Testis (tissue), 3 donors: Measurements from ENCODE around the gene ABHD13. TPM values are rescaled to one million over a fixed set of nuclear protein-coding genes. Genes with fewer than 3 reads are reported as not detected.

Source experiments
- DNase-seq: peaks from one replicate; pipeline ENCODE4 v3.0.0-alpha.2; 2019
- H3K27ac ChIP-seq, 2 donors: fragments of 200-600 bp; sonication (generic); one replicate each; pipeline ENCODE4 v1.5.1; 2019
- H3K27me3 ChIP-seq: fragments of 200-600 bp; sonication (generic); one replicate; pipeline ENCODE4 v1.5.1; 2019
- H3K36me3 ChIP-seq: fragments of 200-600 bp; sonication (generic); one replicate; pipeline ENCODE4 v1.5.1; 2017; ENCODE audit warnings: low read depth; ENCODE audit errors: missing control alignments
- H3K4me1 ChIP-seq: fragments of 200-600 bp; sonication (generic); one replicate; pipeline ENCODE4 v1.5.1; 2019
- H3K4me3 ChIP-seq, 2 donors: fragments of 200-600 bp; sonication (generic); one replicate each; pipeline ENCODE4 v1.5.1; 2017 to 2019
- H3K9me3 ChIP-seq: fragments of 200-600 bp; sonication (generic); one replicate; pipeline ENCODE4 v1.5.1; 2017
- POLR2A ChIP-seq: fragments of 450-650 bp; IDR thresholded peaks from one replicate; pipeline ENCODE4 v1.6.1; 2017; ENCODE audit warnings: antibody characterized with exemption, mild to moderate bottlenecking, moderate library complexity
- WGBS, 2 donors: methylation state at CpG; one replicate each; pipeline ENCODE4 v1.1.5; 2018; 5-methylcytosine and 5-hydroxymethylcytosine counted together
- intact Hi-C: fragments of 100-400 bp; cut with DNase I; formaldehyde crosslinking; loops from one replicate; pipeline ENCODE4 v1.15.1; 2023; ENCODE audit warnings: low total_unique reads
- polyA plus RNA-seq: library from polyadenylated mRNA; stranded (reverse); fragments of 350-450 nt; fragmentation: Illumina TruSeq; extraction: RNeasy Lipid Tissue Mini Kit (QIAGEN cat#74804); gene quantifications from one replicate; pipeline ENCODE4 v1.2.3, GENCODE V29; 2014; ENCODE audit warnings: low read depth, low replicate concordance; ENCODE audit not compliant: insufficient read depth
- total RNA-seq, 2 donors: library from RNA; depleted of rRNA; stranded (reverse); fragments of >200 nt; gene quantifications; one replicate each; pipeline ENCODE4 v1.2.3, GENCODE V29; 2016
- TF ChIP-seq, protein P1 (sequence below), 3 experiments: fragments of 450-650 bp in 2 of 3; fragments of 200-600 bp in 1 of 3; sonication (generic) in 1 of 3; IDR thresholded peaks; one replicate each; pipeline ENCODE4 v1.5.1; 2016 to 2019; ENCODE audit warnings: antibody characterized with exemption in 3 of 3, mild to moderate bottlenecking in 2 of 3, moderate library complexity in 1 of 3

Gene ABHD13
- total and polyA plus RNA-seq, 3 donors from 2014 or later = 6.5 to 7.4 (median 7.3) TPM

DNA sequence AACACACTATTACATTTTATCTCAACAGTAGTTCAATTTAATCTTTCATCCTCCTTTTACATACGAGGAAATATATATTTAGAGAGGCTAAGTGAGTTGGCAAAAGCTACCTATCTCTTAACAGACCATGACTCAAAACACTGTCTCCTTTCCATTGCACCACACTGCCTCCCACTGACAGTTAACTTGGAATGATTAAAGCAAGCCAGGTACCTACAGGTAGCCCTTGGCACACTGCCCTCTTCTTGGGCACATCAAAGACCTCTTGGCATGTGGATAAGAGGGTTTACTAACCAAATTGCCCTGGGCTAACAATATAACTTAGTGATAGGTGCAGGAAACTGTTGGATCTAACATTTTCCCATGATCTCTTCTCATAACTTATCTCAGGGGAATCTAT is 1.8 kb downstream of the ABHD13 start:
- no peak for TF ChIP-seq POLR2A
- TF ChIP-seq, protein P1, sequence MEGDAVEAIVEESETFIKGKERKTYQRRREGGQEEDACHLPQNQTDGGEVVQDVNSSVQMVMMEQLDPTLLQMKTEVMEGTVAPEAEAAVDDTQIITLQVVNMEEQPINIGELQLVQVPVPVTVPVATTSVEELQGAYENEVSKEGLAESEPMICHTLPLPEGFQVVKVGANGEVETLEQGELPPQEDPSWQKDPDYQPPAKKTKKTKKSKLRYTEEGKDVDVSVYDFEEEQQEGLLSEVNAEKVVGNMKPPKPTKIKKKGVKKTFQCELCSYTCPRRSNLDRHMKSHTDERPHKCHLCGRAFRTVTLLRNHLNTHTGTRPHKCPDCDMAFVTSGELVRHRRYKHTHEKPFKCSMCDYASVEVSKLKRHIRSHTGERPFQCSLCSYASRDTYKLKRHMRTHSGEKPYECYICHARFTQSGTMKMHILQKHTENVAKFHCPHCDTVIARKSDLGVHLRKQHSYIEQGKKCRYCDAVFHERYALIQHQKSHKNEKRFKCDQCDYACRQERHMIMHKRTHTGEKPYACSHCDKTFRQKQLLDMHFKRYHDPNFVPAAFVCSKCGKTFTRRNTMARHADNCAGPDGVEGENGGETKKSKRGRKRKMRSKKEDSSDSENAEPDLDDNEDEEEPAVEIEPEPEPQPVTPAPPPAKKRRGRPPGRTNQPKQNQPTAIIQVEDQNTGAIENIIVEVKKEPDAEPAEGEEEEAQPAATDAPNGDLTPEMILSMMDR (IDR thresholded peaks at IDR 0.05) = no peak
- H3K4me1 ChIP-seq = peaks cover 21% of the 10 kb centered on the region
- no peak overlapping the region for H3K4me3 ChIP-seq
- H3K9me3 ChIP-seq = no peaks in the 10 kb centered on the region
- no peaks in the 10 kb centered on the region for H3K36me3 ChIP-seq
- H3K27ac ChIP-seq = no peak overlapping the region
- no peak for DNase-seq
- 36 to 39% methylated on average over 1 of the region's 1 CpG for WGBS, 2 donors
- intact Hi-C loops = no loop called here
- no peaks in the 10 kb centered on the region for H3K27me3 ChIP-seq

DNA sequence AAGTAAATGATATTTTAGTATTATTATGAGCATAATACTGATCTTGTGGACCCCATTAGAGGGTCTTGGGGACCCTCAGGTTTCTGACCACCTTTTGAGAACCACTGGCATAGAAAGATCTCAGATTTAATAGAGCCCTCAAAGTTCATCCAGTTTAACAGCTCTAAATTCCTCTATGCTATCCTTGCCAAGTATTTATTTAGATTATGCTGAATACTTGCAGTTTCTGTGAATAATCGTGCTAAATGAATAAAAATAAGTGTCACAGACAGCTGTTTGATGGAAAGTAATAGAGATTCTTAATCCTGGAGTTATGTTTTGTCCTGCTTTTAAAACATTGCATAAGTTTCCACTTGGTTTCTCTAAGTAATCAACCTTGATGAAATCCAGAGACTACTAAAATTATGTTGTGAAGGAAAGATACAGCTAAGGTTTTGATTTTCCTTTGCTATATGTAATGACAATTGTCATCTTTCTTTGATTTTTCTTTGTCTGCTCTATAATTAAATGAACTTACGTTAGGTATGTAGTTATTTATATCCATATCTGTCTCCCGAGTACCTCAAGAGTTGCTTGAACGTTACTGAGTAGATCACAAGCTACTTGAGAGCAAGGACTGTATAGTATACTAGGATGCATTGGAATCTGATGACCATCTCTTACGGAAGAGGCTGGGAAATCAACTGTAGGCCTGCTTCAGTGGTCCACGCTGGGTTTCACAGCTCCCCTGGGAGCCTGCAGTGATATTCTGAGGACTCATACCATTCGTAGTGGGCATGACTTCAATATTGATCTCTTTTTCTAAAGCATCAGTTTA is 5.7 kb downstream of the ABHD13 start:
- Histone ChIP-seq H3K36me3 (no peaks in the 10 kb centered on the region), H3K4me1 (peaks cover 21% of the 10 kb centered on the region), H3K4me3 (no peak overlapping the region), H3K9me3 (no peaks in the 10 kb centered on the region), H3K27me3 (no peaks in the 10 kb centered on the region), H3K27ac (no peak overlapping the region)
- intact Hi-C loops = no loop called here
- TF ChIP-seq, protein P1 (IDR thresholded peaks at IDR 0.05) = no peak
- no peak for TF ChIP-seq POLR2A
- DNase-seq = no peak
- 84 to 87% methylated on average over 7 of the region's 7 CpGs for WGBS, 2 donors

DNA sequence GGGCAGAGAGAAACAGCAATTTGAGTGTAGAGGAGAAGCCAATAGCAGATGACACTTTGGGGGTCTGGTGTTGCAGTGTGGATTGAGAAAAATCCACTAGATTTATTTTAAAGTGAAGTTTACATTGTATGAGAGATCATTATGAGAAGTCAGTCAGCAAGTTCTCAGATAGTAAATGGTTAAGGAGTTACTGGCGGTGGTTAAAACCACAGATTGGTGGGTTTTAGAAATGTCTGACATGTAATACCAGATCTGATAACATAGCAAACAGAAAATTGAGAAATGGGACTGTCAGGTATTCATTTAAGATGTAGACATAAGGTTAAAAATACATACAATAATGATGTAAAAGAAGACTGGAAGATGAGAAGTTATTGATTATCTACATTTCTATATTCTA is 7.2 kb downstream of the ABHD13 start:
- Histone ChIP-seq H3K4me3 (no peak overlapping the region), H3K36me3 (no peaks in the 10 kb centered on the region), H3K27me3 (no peaks in the 10 kb centered on the region), H3K27ac (no peak overlapping the region), H3K9me3 (no peaks in the 10 kb centered on the region), H3K4me1 (peaks cover 7% of the 10 kb centered on the region)
- no peak for TF ChIP-seq POLR2A
- TF ChIP-seq, protein P1 (IDR thresholded peaks at IDR 0.05) = no peak
- 82 to 86% methylated on average over 1 of the region's 1 CpG for WGBS, 2 donors
- intact Hi-C loops = no loop called here
- DNase-seq = no peak

DNA sequence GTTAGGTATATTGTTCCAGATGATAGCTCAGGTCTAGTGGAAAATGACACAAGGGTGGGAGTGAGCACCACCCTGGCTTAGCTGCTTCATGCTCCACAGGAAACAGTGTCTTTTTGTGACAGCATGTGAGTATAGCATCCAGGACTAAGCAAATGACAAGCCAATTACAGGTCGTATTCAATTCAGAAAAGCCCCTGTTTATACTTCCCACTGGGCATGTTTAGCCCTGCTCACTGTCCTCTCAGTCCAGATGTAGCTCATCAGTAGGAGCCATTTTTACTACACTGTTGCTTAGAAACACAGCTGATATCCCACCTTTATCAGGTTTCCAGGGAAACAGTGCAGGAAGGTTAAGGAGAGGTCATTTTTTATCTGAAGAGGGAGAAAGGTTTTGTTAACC is 8.0 kb downstream of the ABHD13 start:
- no peak for DNase-seq
- TF ChIP-seq POLR2A = no peak
- TF ChIP-seq, protein P1 (IDR thresholded peaks at IDR 0.05) = no peak
- Histone ChIP-seq H3K4me3 (no peak overlapping the region), H3K27ac (no peak overlapping the region), H3K4me1 (no peaks in the 10 kb centered on the region), H3K36me3 (no peaks in the 10 kb centered on the region), H3K9me3 (no peaks in the 10 kb centered on the region), H3K27me3 (no peaks in the 10 kb centered on the region)
- intact Hi-C loops = no loop called here
- WGBS, 2 donors = 17 to 31% methylated on average over 1 of the region's 1 CpG
